Hepatocyte (in vitro differentiated cells): ENCODE data around the gene GLI3. TPM values are rescaled to one million over a fixed set of nuclear protein-coding genes. Genes with fewer than 3 reads are reported as not detected.
A peak's percentile ranks its signal among the peaks of the same experiment; 100 is the strongest.

Experiments used
- DNase-seq: peaks from one replicate; pipeline ENCODE4 v3.0.0-alpha.2; 2016; ENCODE audit warnings: low spot score
- H2AFZ ChIP-seq: fragments of 200-600 bp; sonication (generic); 2 replicates; pipeline ENCODE4 v1.6.0; 2016; ENCODE audit warnings: antibody characterized with exemption, mild to moderate bottlenecking
- H3K27ac ChIP-seq: fragments of 200-600 bp; sonication (generic); 2 replicates; pipeline ENCODE4 v1.5.1; 2016; ENCODE audit warnings: mild to moderate bottlenecking
- H3K27me3 ChIP-seq: fragments of 200-600 bp; sonication (generic); 2 replicates; pipeline ENCODE4 v1.6.1; 2016
- H3K36me3 ChIP-seq: fragments of 200-600 bp; sonication (generic); replicated peaks from 2 replicates; pipeline ENCODE4 v1.5.1; 2016; ENCODE audit warnings: low read depth; ENCODE audit not compliant: insufficient read depth
- H3K4me1 ChIP-seq: fragments of 200-600 bp; sonication (generic); 2 replicates; pipeline ENCODE4 v1.5.1; 2016; ENCODE audit warnings: mild to moderate bottlenecking, moderate library complexity; ENCODE audit not compliant: insufficient read depth
- H3K4me2 ChIP-seq: fragments of 200-600 bp; sonication (generic); 2 replicates; pipeline ENCODE4 v1.6.0; 2016
- H3K4me3 ChIP-seq: fragments of 200-600 bp; sonication (generic); 2 replicates; pipeline ENCODE4 v1.5.1; 2016; ENCODE audit warnings: mild to moderate bottlenecking
- H3K79me2 ChIP-seq: fragments of 200-600 bp; sonication (generic); 2 replicates; pipeline ENCODE4 v1.6.0; 2017; ENCODE audit warnings: mild to moderate bottlenecking
- H3K9me2 ChIP-seq: fragments of 200-600 bp; sonication (generic); replicated peaks from 2 replicates; pipeline ENCODE4 v1.6.0; 2017; ENCODE audit warnings: mild to moderate bottlenecking; ENCODE audit not compliant: insufficient read depth
- H3K9me3 ChIP-seq: fragments of 200-600 bp; sonication (generic); 2 replicates; pipeline ENCODE4 v1.5.1; 2016; ENCODE audit warnings: low read depth, mild to moderate bottlenecking
- H4K20me1 ChIP-seq: fragments of 200-600 bp; sonication (generic); 2 replicates; pipeline ENCODE4 v1.6.0; 2016; ENCODE audit warnings: mild to moderate bottlenecking; ENCODE audit not compliant: insufficient read depth, poor library complexity, severe bottlenecking
- CTCF ChIP-seq: fragments of 200-600 bp; sonication (generic); IDR thresholded peaks from 2 replicates; pipeline ENCODE4 v1.5.1; 2016; ENCODE audit warnings: antibody characterized with exemption, mild to moderate bottlenecking; ENCODE audit not compliant: poor library complexity
- EZH2 ChIP-seq: fragments of 200-600 bp; sonication (generic); IDR thresholded peaks from 2 replicates; pipeline ENCODE4 v1.6.1; 2016; ENCODE audit warnings: antibody characterized with exemption, mild to moderate bottlenecking, borderline replicate concordance
- EZH2phosphoT487 ChIP-seq: fragments of 200-600 bp; sonication (generic); IDR thresholded peaks from one replicate; pipeline ENCODE4 v1.6.1; 2018; ENCODE audit warnings: antibody characterized with exemption, mild to moderate bottlenecking, low read depth, moderate library complexity; ENCODE audit not compliant: unreplicated experiment, severe bottlenecking
- WGBS: methylation state at CpG from one replicate; pipeline ENCODE4 v1.1.6; 2016; ENCODE audit warnings: low lambda C conversion rate; ENCODE audit errors: missing lambda C conversion rate; 5-methylcytosine and 5-hydroxymethylcytosine counted together
- polyA plus RNA-seq: library from polyadenylated mRNA; unstranded; fragments of >200 nt; fragmentation: Nextera tagmentation; extraction: Ambion mirVana; gene quantifications from 2 replicates; pipeline ENCODE4 v1.2.1, GENCODE V29; 2016
- total RNA-seq: library from RNA; depleted of rRNA; stranded (reverse); fragments of >200 nt; gene quantifications from 2 replicates; pipeline ENCODE4 v1.2.3, GENCODE V29; 2014

The GLI3 gene
- total and polyA plus RNA-seq, 2 experiments from 2014 or later, result 5.5 to 20.0 TPM

- no peak for DNase-seq
- Histone ChIP-seq H3K27me3 (no peaks in the 10 kb centered on the region), H2AFZ (no peak overlapping the region), H3K79me2 (no peaks in the 10 kb centered on the region), H3K9me2 (no peaks in the 10 kb centered on the region), H3K4me2 (no peak overlapping the region), H4K20me1 (no peaks in the 10 kb centered on the region), H3K4me1 (peaks cover 6% of the 10 kb centered on the region), H3K27ac (no peak overlapping the region), H3K9me3 (no peaks in the 10 kb centered on the region), H3K4me3 (no peak overlapping the region), H3K36me3 (no peaks in the 10 kb centered on the region)
- TF ChIP-seq CTCF (no peak), EZH2 (no peak), EZH2phosphoT487 (no peak)
- 90% methylated on average over 8 of the region's 8 CpGs for whole genome bisulfite sequencing
These were observed 137.4 kb downstream of the GLI3 start for GRCh38 chr7:42099470-42100155.

- H4K20me1 ChIP-seq, result no peaks in the 10 kb centered on the region
- no peak overlapping the region for H2AFZ ChIP-seq
- 94% methylated on average over 4 of the region's 4 CpGs for WGBS
- peaks cover 6% of the 10 kb centered on the region for H3K4me1 ChIP-seq
- DNase-seq, result no peak
- no peaks in the 10 kb centered on the region for H3K36me3 ChIP-seq
- H3K4me2 ChIP-seq, result no peak overlapping the region
- no peaks in the 10 kb centered on the region for H3K9me2 ChIP-seq
- no peak overlapping the region for H3K27ac ChIP-seq
- H3K79me2 ChIP-seq, result peaks cover 2% of the 10 kb centered on the region
- H3K27me3 ChIP-seq, result no peaks in the 10 kb centered on the region
- TF ChIP-seq EZH2 (no peak), EZH2phosphoT487 (no peak), CTCF (no peak)
- no peak overlapping the region for H3K4me3 ChIP-seq
- no peaks in the 10 kb centered on the region for H3K9me3 ChIP-seq
These were observed 137.9 kb downstream of the GLI3 start for GRCh38 chr7:42099066-42099465.

GRCh38 chr7:42097752-42098151 lies 139.3 kb downstream of the GLI3 start:
- Histone ChIP-seq H4K20me1 (no peaks in the 10 kb centered on the region), H3K27me3 (no peaks in the 10 kb centered on the region), H3K4me3 (no peak overlapping the region), H3K4me2 (peak overlapping the region; percentile 36), H3K79me2 (peaks cover 2% of the 10 kb centered on the region), H2AFZ (no peak overlapping the region), H3K4me1 (peaks cover 6% of the 10 kb centered on the region), H3K9me3 (no peaks in the 10 kb centered on the region), H3K36me3 (no peaks in the 10 kb centered on the region), H3K27ac (peak overlapping the region; percentile 63), H3K9me2 (no peaks in the 10 kb centered on the region)
- TF ChIP-seq EZH2 (no peak), EZH2phosphoT487 (no peak), CTCF (no peak)
- 70% methylated on average over 5 of the region's 5 CpGs for WGBS
- peak; percentile 19 for DNase-seq
